Stimulated activated effector memory CD8-positive, alpha-beta T cell treated with anti-CD3 and anti-CD28 coated beads, Interleukin-12 subunit alpha, Interleukin-12 subunit beta, amount 100 ng/mL, for 72 hours (primary cell): ENCODE results near the gene ZMIZ1.
"Not testable (repeated sequence)": the region's sequence is repeated elsewhere in the genome, so short reads cannot be mapped to it uniquely, and the experiment has no call there.

Source experiments
- ATAC-seq: fragments of 150-1000 bp; cut with Tn5 transposase; 2 replicates; pipeline ENCODE4 v1.10.0; 2021
- DNase-seq, 2 donors: peaks; one replicate each; pipeline ENCODE4 v3.0.0; 2021 to 2022; ENCODE audit warnings: low spot score in 2 of 2
- H3K27ac Mint-ChIP-seq: one replicate; pipeline ENCODE4 v1.8.0; 2022; ENCODE audit warnings: mild to moderate bottlenecking, mixed read lengths
- H3K36me3 Mint-ChIP-seq: one replicate; pipeline ENCODE4 v1.8.0; 2022; ENCODE audit warnings: mild to moderate bottlenecking, mixed read lengths
- H3K4me1 Mint-ChIP-seq: one replicate; pipeline ENCODE4 v1.8.0; 2022; ENCODE audit warnings: mixed read lengths
- H3K4me3 Mint-ChIP-seq: one replicate; pipeline ENCODE4 v1.8.0; 2022; ENCODE audit warnings: mild to moderate bottlenecking, mixed read lengths
- H3K9me3 Mint-ChIP-seq: one replicate; pipeline ENCODE4 v1.8.0; 2022; ENCODE audit warnings: mixed read lengths

Gene ZMIZ1

DNA sequence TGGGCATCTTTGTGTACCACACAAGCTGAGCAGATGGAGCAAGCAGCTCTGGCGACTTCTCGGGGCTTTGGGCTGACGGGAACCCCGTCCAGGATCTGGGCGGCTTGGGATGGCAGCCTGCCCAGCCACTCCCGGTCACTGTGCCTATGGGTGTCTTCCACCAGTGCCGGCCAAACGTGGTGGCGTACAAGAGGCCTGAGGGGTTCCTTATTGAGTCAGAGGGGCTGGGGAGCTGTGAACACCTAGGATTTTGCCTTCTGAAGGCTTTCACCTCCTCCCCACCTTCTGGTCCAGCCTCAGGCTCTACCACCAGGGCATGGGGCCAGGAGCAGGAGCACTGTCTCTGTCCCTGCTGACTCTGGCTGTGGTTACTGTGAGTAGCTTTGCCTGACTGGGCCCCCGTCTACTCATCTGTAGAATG, 206.7 kb downstream of the ZMIZ1 start:
- Mint-ChIP-seq H3K4me1 (peaks cover 8% of the 10 kb centered on the region), H3K4me3 (no peak overlapping the region), H3K36me3 (peaks cover 72% of the 10 kb centered on the region), H3K27ac (no peak overlapping the region), H3K9me3 (no peaks in the 10 kb centered on the region)
- DNase-seq (no peak), ATAC-seq (no peak)

- peaks cover 75% of the 10 kb centered on the region for H3K36me3 Mint-ChIP-seq
Measured at GRCh38 chr10:79277579-79278269, 209.0 kb downstream of the ZMIZ1 start.

GRCh38 chr10:79279047-79279446, 210.3 kb downstream of the ZMIZ1 start:
- not testable (repeated sequence) for H3K4me3 Mint-ChIP-seq, H3K27ac Mint-ChIP-seq, H3K9me3 Mint-ChIP-seq, ATAC-seq, DNase-seq
- H3K36me3 Mint-ChIP-seq, result peaks cover 72% of the 10 kb centered on the region
- H3K4me1 Mint-ChIP-seq, result peaks cover 24% of the 10 kb centered on the region

More at GRCh38 chr10:79277579-79278269, 209.0 kb downstream of the ZMIZ1 start:
- DNase-seq (no peak), ATAC-seq (no peak)
- no peaks in the 10 kb centered on the region for H3K9me3 Mint-ChIP-seq
- H3K27ac Mint-ChIP-seq, result peak overlapping the region; percentile 17
- peaks cover 13% of the 10 kb centered on the region for H3K4me1 Mint-ChIP-seq
- H3K4me3 Mint-ChIP-seq, result no peak overlapping the region

DNA sequence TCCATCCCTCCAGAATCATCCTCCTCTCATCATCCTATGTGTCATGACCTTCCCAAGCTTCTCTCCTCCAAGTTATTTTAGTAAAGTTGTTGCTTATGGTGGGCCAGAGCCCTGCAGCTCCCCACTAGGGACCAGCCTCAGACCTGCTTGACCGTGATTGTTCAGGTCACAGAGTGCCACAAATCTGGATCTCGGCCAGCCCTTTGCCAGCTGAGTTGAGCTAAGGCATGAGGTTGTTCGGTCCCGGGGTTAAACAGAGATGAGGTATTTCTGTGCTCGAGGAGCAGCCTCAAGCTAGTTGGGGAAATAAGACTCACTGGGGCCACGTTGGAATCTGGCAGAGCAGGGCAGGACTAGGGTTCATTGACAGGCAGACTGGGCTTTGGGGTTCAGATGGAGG, 212.2 kb downstream of the ZMIZ1 start:
- peaks cover 85% of the 10 kb centered on the region for H3K36me3 Mint-ChIP-seq
- ATAC-seq, result no peak

GRCh38 chr10:79282388-79282787, 213.6 kb downstream of the ZMIZ1 start:
- no peak overlapping the region for H3K27ac Mint-ChIP-seq
- DNase-seq, result no peak
- no peaks in the 10 kb centered on the region for H3K9me3 Mint-ChIP-seq
- ATAC-seq, result no peak
- no peak overlapping the region for H3K4me3 Mint-ChIP-seq
- peaks cover 86% of the 10 kb centered on the region for H3K36me3 Mint-ChIP-seq
- H3K4me1 Mint-ChIP-seq, result peaks cover 57% of the 10 kb centered on the region

More for the DNA sequence above, 212.2 kb downstream of the ZMIZ1 start:
- DNase-seq, result no peak
- H3K27ac Mint-ChIP-seq, result no peak overlapping the region
- H3K9me3 Mint-ChIP-seq, result no peaks in the 10 kb centered on the region
- no peak overlapping the region for H3K4me3 Mint-ChIP-seq
- peaks cover 43% of the 10 kb centered on the region for H3K4me1 Mint-ChIP-seq

- H3K36me3 Mint-ChIP-seq, result peaks cover 82% of the 10 kb centered on the region
- H3K4me3 Mint-ChIP-seq, result no peak overlapping the region
- ATAC-seq (no peak), DNase-seq (no peak)
- H3K4me1 Mint-ChIP-seq, result peaks cover 70% of the 10 kb centered on the region
- no peaks in the 10 kb centered on the region for H3K9me3 Mint-ChIP-seq
- H3K27ac Mint-ChIP-seq, result no peak overlapping the region
Measured at GRCh38 chr10:79283616-79284015, 214.8 kb downstream of the ZMIZ1 start.

DNA sequence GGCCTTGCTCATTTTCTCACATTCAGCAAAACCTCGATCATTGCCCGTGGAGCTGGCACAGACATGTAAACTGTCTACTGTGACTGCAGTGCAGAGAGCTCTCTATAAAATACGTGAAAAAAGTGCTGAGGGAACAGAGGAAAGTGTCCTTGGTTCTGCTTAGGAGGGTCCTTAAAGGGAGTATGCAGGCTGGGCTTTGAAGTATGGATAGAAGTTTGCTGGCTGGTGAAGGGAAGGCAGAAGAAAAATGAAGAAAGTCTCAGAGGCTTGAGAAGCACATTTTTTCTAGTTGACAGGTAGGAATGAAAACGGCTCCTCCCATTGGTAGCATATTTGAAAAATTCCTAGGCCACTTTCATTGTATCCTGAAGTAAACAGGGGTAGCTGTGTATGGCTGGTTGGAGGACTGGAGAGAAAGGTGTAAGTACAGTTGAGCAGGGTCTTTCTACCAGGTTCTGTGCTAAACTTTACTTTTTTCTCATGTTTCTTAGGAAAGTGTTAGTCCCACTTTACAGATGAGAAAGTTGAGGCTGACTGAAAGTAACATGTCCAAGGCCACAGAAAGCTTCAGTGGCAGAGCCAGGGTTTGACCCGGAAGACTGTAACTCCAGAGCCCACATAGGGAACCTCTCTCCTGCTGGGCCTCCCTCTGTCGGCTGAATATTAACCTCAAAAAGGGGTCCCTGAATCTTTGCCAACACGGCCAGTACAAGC, 215.5 kb downstream of the ZMIZ1 start:
- no peak for DNase-seq
- Mint-ChIP-seq H3K27ac (peak overlapping the region; percentile 94), H3K4me1 (peaks cover 77% of the 10 kb centered on the region), H3K36me3 (peaks cover 84% of the 10 kb centered on the region), H3K9me3 (no peaks in the 10 kb centered on the region), H3K4me3 (peak overlapping the region; percentile 77)
- ATAC-seq, result no peak

DNA sequence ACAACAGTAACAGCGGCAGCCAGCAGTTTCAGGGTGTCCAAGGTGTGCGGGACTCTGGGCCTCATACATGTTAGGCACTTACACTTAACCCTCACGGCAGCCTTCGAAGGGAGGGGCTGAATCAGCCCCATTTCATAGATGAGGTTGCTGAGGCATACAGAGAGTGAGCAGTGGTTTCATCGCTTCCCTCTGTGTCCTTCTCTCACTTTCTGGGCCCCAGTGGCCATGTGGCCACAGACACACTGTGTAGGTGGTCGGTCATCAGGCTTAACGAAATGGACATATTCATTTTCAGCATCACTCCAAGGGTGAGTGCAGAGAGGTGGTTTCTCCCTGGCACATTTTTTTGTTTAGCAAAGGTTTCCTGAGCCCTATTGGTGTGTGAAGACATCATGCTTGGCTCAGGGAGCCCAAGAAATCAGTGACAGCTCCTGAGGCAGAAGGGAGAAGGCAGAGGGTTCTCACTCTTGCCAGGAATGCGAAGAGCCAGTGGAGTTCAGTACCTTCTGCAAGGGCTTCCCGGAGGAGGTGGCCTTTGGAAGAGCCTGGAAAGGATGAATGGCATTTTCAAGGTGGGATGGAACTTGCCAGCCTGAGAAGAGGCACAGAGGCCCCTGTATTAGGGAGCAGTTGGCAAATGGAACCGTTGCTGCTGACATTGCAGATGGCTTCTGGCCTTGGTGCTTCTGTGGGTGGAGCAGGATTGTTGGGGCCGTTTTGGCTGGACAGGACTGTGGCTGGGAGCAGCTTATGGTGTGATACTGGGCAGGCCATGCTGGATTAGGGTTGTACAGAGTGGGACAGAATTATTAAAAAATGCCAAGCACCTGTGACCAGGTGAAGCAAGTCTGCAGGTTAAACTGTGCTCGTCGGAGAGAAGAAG, 216.8 kb downstream of the ZMIZ1 start:
- H3K27ac Mint-ChIP-seq, result peak overlapping the region; percentile 94
- H3K9me3 Mint-ChIP-seq, result no peaks in the 10 kb centered on the region
- H3K4me3 Mint-ChIP-seq, result peak overlapping the region; percentile 77
- H3K4me1 Mint-ChIP-seq, result peaks cover 87% of the 10 kb centered on the region
- peaks cover 84% of the 10 kb centered on the region for H3K36me3 Mint-ChIP-seq
- DNase-seq (peak; percentile 30 to 86), ATAC-seq (peak; percentile 87)

GRCh38 chr10:79286318-79286951, 217.7 kb downstream of the ZMIZ1 start:
- DNase-seq, result peak; percentile 65 to 90
- ATAC-seq, result peak; percentile 89
- Mint-ChIP-seq H3K9me3 (no peaks in the 10 kb centered on the region), H3K27ac (peak overlapping the region; percentile 94), H3K36me3 (peaks cover 85% of the 10 kb centered on the region), H3K4me3 (peak overlapping the region; percentile 77), H3K4me1 (peaks cover 89% of the 10 kb centered on the region)

GRCh38 chr10:79287973-79288723, 219.4 kb downstream of the ZMIZ1 start:
- Mint-ChIP-seq H3K36me3 (peaks cover 80% of the 10 kb centered on the region), H3K9me3 (no peaks in the 10 kb centered on the region), H3K4me1 (peaks cover 94% of the 10 kb centered on the region), H3K27ac (peak overlapping the region; percentile 94), H3K4me3 (no peak overlapping the region)
- no peak for DNase-seq
- ATAC-seq, result no peak

DNA sequence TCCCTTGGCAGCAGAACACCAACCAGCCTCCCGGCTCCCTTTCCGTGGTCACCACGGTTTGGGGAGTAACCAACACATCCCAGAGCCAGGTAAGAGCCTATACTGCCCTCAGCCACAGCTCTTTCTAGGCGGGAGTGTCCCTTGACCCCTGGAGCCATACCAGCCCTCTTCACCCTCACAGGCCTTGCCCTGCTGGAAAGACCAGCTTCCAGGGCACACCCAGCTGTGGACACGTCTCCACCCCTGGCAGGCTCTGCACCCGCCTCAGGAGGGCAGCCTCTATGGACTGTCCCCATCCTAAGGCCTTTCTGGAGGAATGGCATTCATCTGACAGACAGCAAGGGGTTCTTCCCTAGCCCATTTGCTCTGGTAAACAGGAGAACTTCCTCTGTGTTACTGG, 221.0 kb downstream of the ZMIZ1 start:
- peak overlapping the region; percentile 83 for H3K27ac Mint-ChIP-seq
- peaks cover 89% of the 10 kb centered on the region for H3K4me1 Mint-ChIP-seq
- H3K4me3 Mint-ChIP-seq, result no peak overlapping the region
- H3K9me3 Mint-ChIP-seq, result no peaks in the 10 kb centered on the region
- ATAC-seq, result no peak
- peaks cover 88% of the 10 kb centered on the region for H3K36me3 Mint-ChIP-seq
- DNase-seq, result no peak

- Mint-ChIP-seq H3K4me1 (peaks cover 77% of the 10 kb centered on the region), H3K9me3 (no peaks in the 10 kb centered on the region), H3K4me3 (no peak overlapping the region), H3K36me3 (peaks cover 86% of the 10 kb centered on the region), H3K27ac (no peak overlapping the region)
- DNase-seq (no peak), ATAC-seq (no peak)
Measured at GRCh38 chr10:79292026-79292766, 223.4 kb downstream of the ZMIZ1 start.

- H3K4me1 Mint-ChIP-seq, result peaks cover 70% of the 10 kb centered on the region
- H3K27ac Mint-ChIP-seq, result no peak overlapping the region
- H3K36me3 Mint-ChIP-seq, result peaks cover 90% of the 10 kb centered on the region
- ATAC-seq (peak; percentile 29), DNase-seq (no peak)
- no peak overlapping the region for H3K4me3 Mint-ChIP-seq
- H3K9me3 Mint-ChIP-seq, result no peaks in the 10 kb centered on the region
Measured at GRCh38 chr10:79292891-79293746, 224.4 kb downstream of the ZMIZ1 start.
